ENCODE results near the gene INAVA.
"Not testable (repeated sequence)": the region's sequence is repeated elsewhere in the genome, so short reads cannot be mapped to it uniquely, and the experiment has no call there.

- TF ChIP-seq, protein P1, sequence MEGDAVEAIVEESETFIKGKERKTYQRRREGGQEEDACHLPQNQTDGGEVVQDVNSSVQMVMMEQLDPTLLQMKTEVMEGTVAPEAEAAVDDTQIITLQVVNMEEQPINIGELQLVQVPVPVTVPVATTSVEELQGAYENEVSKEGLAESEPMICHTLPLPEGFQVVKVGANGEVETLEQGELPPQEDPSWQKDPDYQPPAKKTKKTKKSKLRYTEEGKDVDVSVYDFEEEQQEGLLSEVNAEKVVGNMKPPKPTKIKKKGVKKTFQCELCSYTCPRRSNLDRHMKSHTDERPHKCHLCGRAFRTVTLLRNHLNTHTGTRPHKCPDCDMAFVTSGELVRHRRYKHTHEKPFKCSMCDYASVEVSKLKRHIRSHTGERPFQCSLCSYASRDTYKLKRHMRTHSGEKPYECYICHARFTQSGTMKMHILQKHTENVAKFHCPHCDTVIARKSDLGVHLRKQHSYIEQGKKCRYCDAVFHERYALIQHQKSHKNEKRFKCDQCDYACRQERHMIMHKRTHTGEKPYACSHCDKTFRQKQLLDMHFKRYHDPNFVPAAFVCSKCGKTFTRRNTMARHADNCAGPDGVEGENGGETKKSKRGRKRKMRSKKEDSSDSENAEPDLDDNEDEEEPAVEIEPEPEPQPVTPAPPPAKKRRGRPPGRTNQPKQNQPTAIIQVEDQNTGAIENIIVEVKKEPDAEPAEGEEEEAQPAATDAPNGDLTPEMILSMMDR (IDR thresholded peaks at IDR 0.05) = not testable (repeated sequence)
- TF ChIP-seq POLR2A (IDR thresholded peaks at IDR 0.05) = not testable (repeated sequence)
Observed at GRCh38 chr1:200963888-200964287, 69.2 kb downstream of the INAVA start.

All from Peyer's patch (tissue), 4 donors.